Mesodermal cell (in vitro differentiated cells): Measurements from ENCODE around the gene CCDC82.
A peak's percentile ranks its signal among the peaks of the same experiment; 100 is the strongest.

Experiments
- H3K27ac ChIP-seq: 2 replicates; pipeline ENCODE4 v1.7.0; 2013; ENCODE audit warnings: mild to moderate bottlenecking, low read depth, low read length, moderate library complexity; ENCODE audit not compliant: severe bottlenecking
- H3K36me3 ChIP-seq: 2 replicates; pipeline ENCODE4 v1.7.1; 2013; ENCODE audit warnings: mild to moderate bottlenecking, low read length, moderate library complexity; ENCODE audit not compliant: control insufficient read depth, insufficient read depth
- H3K4me1 ChIP-seq: one replicate; pipeline ENCODE4 v1.7.1; 2013; ENCODE audit warnings: mild to moderate bottlenecking, low read length; ENCODE audit not compliant: insufficient read depth, control insufficient read depth, poor library complexity, severe bottlenecking
- H3K4me3 ChIP-seq: 2 replicates; pipeline ENCODE4 v1.7.0; 2013; ENCODE audit warnings: low read length, control low read depth, mild to moderate bottlenecking; ENCODE audit not compliant: insufficient read depth, poor library complexity, severe bottlenecking; ENCODE audit errors: extremely low read depth
- H3K9me3 ChIP-seq: 2 replicates; pipeline ENCODE4 v1.7.1; 2013; ENCODE audit warnings: mild to moderate bottlenecking, low read length, moderate library complexity; ENCODE audit not compliant: control insufficient read depth
- WGBS, 2 experiments: methylation state at CpG; one replicate each; pipeline ENCODE4 v1.1.5; 2013; ENCODE audit warnings: missing lambda C conversion rate in 2 of 2; ENCODE audit not compliant: insufficient coverage in 2 of 2; 5-methylcytosine and 5-hydroxymethylcytosine counted together

The CCDC82 gene

DNA sequence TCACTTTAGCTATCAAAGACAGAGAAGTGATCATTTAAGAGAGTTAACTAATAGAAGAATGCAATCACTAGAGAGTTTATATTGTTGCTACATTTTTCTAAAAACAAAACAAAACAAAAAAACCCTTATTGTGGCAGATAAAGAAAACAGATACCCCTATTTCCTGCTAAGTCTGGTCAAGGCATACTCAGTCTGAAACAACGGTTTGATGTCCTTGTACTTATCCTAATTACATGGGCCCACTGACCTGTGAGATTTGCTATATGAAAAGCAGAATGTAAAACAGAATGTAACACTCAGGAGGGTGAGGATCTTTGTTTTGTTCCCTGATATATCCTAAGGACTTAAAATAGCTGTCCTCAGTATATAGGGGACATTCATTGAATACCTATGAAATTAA, 71.3 kb downstream of the CCDC82 start:
- WGBS, 2 experiments: no CpG with 5 or more reads among the region's 1 CpG
- H3K4me3 ChIP-seq: no peak overlapping the region
- H3K9me3 ChIP-seq: no peaks in the 10 kb centered on the region
- H3K27ac ChIP-seq: no peak overlapping the region
- H3K36me3 ChIP-seq: peaks cover 34% of the 10 kb centered on the region
- peaks cover 52% of the 10 kb centered on the region for H3K4me1 ChIP-seq

DNA sequence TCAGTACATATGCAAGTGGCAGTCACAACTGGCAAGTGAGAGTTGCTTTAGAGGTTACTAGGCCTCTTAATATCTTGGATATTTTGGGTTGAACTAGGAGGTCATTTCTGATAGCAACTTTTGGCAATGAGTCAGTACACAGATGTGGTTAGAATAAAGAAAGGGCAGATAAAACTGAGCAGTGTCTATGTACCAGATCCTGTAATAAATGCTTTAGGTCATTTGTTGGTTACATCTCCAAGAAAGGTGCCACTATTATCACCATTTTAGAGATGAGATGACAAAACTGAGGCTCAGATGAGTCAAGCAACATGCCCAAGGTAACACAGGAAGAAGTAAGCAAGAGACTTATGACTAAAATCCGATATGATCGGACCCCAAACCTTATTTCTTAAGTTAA, 71.7 kb downstream of the CCDC82 start:
- H3K27ac ChIP-seq: peak overlapping the region; percentile 41

DNA sequence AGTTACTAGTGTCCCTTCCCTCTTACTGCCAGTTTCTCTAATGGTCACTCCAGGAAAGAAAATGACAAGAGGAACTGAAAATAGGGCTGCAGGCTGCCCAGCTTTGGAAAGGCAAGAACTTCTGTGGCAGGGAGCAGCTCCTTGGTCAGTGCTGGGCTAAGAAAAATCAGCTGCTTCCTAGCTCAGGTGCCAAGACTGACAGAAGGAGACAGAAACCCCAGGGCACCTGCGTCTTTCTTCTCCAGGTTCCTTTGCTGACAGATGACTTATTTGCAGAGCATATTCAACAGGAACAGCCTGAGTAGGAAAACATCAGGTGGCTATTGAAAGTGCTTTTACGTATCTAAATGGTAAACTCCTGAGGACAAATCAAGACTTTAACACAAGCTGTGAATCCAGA, 72.1 kb downstream of the CCDC82 start:
- peaks cover 25% of the 10 kb centered on the region for H3K36me3 ChIP-seq
- H3K4me1 ChIP-seq: peaks cover 44% of the 10 kb centered on the region
- H3K4me3 ChIP-seq: no peak overlapping the region
- H3K9me3 ChIP-seq: no peaks in the 10 kb centered on the region
- peak overlapping the region; percentile 41 for H3K27ac ChIP-seq
- WGBS, 2 experiments: 83 to 87% methylated on average over 1 to 2 of the region's 2 CpGs

More for the DNA sequence above, 71.7 kb downstream of the CCDC82 start:
- no peak overlapping the region for H3K4me3 ChIP-seq
- H3K9me3 ChIP-seq: no peaks in the 10 kb centered on the region
- no CpG with 5 or more reads among the region's 2 CpGs for WGBS, 2 experiments
- H3K36me3 ChIP-seq: peaks cover 30% of the 10 kb centered on the region
- H3K4me1 ChIP-seq: peaks cover 48% of the 10 kb centered on the region

DNA sequence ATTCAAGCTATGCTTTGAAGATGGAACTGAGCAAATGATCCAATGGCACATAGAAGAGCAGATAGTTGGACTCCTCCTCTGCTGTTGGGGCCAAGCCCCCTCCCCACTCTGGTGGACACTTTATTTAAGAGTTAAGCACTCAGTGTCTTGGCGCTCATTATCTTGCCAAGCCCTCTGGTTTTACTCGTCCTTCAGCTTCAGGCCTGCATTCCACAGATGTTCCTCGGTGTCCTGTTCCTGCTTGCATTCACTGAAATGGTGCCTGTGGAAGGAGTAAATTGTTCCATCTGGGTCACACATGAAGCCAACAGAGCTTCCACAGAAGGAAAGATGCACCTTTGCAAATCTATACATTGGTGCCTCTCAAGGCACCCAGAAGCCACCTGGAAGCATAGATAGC, 72.8 kb downstream of the CCDC82 start:
- Histone ChIP-seq H3K27ac (no peak overlapping the region), H3K4me3 (no peak overlapping the region), H3K4me1 (peaks cover 37% of the 10 kb centered on the region), H3K36me3 (peaks cover 25% of the 10 kb centered on the region), H3K9me3 (no peaks in the 10 kb centered on the region)
- 77 to 85% methylated on average over 2 to 3 of the region's 3 CpGs for WGBS, 2 experiments

DNA sequence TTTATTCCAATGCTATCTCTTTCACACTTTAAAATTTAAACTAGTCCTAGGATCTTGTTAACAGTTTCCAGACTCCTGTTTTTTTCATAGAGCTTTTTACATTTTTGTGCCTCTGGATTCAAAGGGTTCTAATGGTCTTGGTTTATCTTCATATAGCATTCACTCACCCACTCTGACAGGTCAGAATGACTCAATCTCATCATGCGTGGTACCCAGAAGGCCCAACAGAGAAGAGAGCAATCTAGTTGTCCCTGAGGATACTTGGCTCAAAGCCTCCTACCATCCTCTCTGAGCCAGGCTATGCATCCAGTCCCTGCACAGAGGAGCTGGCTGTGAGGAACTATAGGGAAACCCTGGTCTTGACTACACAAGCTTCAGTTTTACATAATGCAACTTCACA, 74.2 kb downstream of the CCDC82 start:
- H3K27ac ChIP-seq: no peak overlapping the region
- peaks cover 36% of the 10 kb centered on the region for H3K4me1 ChIP-seq
- H3K4me3 ChIP-seq: no peak overlapping the region

DNA sequence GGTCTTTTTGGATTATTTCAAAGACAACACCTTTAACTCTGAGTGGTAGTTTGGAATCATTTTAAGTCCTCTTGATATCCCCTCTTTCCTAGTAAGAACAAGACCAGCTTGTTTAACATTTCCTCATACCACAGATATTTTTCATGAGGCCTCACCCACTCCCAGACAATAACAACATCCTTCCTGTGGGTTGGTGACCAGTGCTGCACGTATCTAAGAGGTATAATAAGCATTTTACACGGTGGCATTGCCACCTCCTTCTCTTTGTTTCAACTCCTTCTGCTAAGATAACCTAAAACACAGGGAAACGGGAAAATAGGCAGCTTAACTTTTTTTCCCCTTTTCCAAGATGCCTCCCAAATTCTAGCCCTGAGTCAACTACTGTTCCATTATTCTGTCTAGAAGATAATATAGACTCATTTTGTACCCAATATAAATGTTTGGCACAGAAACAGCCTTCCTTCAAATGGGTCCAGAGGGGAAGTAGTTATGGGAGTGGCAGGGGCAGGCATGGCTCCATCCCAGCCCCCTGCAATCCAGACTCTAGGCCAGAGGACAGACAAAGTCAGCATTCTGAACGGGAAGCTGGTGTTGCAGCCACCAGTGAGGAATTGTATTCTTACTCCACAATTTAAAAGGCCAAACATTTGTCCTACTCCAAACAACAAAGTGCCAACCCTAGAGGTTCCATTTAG, 75.2 kb downstream of the CCDC82 start:
- 100% methylated on average over 2 of the region's 4 CpGs; no CpG with 5 or more reads in 1 of the 2 experiments for WGBS, 2 experiments
- H3K4me3 ChIP-seq: no peak overlapping the region
- no peaks in the 10 kb centered on the region for H3K9me3 ChIP-seq
- H3K27ac ChIP-seq: no peak overlapping the region
- peaks cover 37% of the 10 kb centered on the region for H3K4me1 ChIP-seq
- H3K36me3 ChIP-seq: peaks cover 23% of the 10 kb centered on the region

More for the DNA sequence above, 74.2 kb downstream of the CCDC82 start:
- peaks cover 29% of the 10 kb centered on the region for H3K36me3 ChIP-seq
- H3K9me3 ChIP-seq: no peaks in the 10 kb centered on the region
- 100% methylated on average over 1 of the region's 1 CpG; no CpG with 5 or more reads in 1 of the 2 experiments for WGBS, 2 experiments

DNA sequence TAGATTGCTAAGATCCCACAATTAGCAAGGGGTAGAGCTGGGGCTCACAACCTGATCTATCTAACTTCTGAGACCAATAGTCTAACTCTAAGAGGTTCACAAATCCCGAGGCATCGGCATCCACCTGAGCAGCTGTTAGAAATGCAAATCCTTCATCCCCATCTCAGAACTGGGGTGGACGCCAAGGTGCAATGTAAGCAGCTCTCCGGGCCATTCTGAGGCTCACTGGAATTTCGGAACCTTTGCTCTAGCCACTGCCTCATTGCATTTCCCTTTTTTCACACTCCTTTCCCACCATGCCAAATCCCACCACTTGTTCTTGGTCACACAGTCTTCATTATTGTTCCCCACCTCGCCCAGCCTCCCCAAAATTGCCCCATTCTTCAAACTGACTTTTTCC, 76.5 kb downstream of the CCDC82 start:
- Histone ChIP-seq H3K9me3 (no peaks in the 10 kb centered on the region), H3K4me3 (no peak overlapping the region), H3K36me3 (peaks cover 23% of the 10 kb centered on the region), H3K27ac (no peak overlapping the region), H3K4me1 (peaks cover 50% of the 10 kb centered on the region)
- WGBS, 2 experiments: 92 to 95% methylated on average over 5 to 6 of the region's 6 CpGs

DNA sequence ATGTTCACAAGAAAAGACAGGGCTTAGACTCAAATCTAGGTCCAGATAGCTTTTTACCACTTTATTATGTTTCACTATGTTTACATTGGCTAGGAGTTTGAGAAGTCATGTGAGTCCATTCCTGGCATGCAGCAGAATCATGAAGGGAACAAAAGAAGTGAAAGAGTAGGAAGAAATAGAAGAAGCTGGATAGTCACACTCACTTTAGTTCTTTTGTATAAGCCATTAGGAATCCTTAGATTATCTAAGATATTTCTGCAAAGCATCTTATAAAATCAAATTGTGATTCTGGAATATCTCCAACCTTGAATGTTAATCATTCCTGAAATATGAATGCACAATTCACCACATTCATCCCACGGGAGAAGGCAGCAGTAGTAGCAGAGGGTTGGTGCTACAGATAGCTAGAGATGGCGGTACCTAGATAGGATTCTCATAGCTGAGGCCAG, 78.6 kb downstream of the CCDC82 start:
- Histone ChIP-seq H3K36me3 (peaks cover 14% of the 10 kb centered on the region), H3K4me1 (peaks cover 50% of the 10 kb centered on the region), H3K4me3 (no peak overlapping the region), H3K9me3 (no peaks in the 10 kb centered on the region), H3K27ac (no peak overlapping the region)
- WGBS, 2 experiments: 93 to 100% methylated on average over 1 to 2 of the region's 2 CpGs

DNA sequence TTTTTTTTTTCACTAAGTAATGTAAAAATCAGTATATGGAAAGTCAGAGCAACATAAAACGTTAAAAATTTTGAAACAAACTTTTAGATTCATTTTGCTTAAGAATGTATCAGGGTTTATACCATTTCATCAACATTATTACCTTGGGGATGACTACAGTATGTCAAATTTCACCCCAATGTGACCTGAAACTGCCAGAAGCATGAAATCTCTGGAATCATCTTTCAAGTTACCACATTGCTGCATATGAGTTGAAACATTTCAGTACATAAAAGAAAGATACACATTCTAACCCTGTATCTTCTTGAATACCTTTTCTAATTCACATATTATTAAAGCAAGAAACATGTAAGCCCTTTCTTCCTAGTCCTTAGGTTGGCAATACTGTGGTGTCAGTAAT, 79.5 kb downstream of the CCDC82 start:
- WGBS, 2 experiments: no CpG with 5 or more reads among the region's 1 CpG
- peaks cover 57% of the 10 kb centered on the region for H3K4me1 ChIP-seq
- H3K9me3 ChIP-seq: no peaks in the 10 kb centered on the region
- peaks cover 10% of the 10 kb centered on the region for H3K36me3 ChIP-seq
- no peak overlapping the region for H3K27ac ChIP-seq
- no peak overlapping the region for H3K4me3 ChIP-seq

DNA sequence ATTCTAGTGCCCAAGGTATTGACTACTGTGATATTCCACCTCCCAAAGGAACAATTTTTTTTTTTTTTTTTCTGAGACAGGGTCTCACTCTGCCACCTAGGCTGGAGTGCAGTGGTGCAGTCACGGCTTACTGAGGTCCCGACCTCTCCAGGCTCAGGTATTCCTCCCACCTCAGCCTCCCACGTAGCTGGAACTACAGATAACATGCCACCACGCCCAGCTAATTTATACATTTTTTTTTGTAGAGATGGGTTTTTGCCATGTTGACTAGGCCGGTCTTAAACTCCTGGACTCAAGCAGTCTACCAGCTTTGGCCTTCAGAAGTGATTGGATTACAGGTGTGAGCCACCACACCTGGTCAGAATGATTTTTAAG, 80.1 kb downstream of the CCDC82 start:
- Histone ChIP-seq H3K4me3 (no peak overlapping the region), H3K4me1 (peaks cover 56% of the 10 kb centered on the region), H3K36me3 (peaks cover 10% of the 10 kb centered on the region), H3K9me3 (no peaks in the 10 kb centered on the region), H3K27ac (no peak overlapping the region)
- 81 to 84% methylated on average over 3 of the region's 5 CpGs for WGBS, 2 experiments

DNA sequence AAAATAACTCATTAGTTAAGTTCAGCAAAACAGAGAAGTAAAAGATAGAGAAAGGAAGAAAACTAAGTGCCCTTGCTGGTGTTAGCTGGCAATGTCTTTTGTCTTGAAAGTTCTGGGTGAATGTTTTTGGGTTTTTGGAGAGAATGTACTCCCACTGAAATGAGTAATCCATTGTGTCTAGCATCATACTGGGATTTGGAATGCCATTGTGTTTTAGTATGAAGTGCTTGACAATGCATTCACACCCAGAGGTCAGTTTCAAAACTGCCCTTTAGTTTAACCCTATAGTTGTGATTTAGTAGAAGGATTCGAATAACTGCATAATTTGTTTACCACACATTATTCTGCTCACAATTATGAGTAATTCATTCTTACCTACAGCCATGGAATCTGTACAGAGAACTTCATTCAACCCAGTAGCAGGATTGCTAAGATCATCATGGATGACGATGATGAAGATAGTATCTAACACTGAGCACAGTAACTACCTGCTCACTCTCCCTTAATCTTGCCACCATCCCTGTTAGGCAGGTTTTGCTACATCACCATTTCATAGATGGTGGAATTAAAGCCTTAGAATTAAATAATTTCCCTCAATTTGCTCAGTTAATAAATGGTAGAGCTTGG, 80.6 kb downstream of the CCDC82 start:
- Histone ChIP-seq H3K27ac (peak overlapping the region; percentile 99), H3K4me3 (no peak overlapping the region), H3K36me3 (peaks cover 10% of the 10 kb centered on the region), H3K4me1 (peaks cover 56% of the 10 kb centered on the region), H3K9me3 (no peaks in the 10 kb centered on the region)
- no CpG with 5 or more reads among the region's 2 CpGs for WGBS, 2 experiments
